Vagina (tissue), 2 donors: ENCODE data around the gene DEPP1.

Experiments
- POLR2A ChIP-seq, 2 donors: fragments of 450-650 bp; IDR thresholded peaks; one replicate each; pipeline ENCODE4 v1.6.1; 2017; ENCODE audit warnings: antibody characterized with exemption in 2 of 2, mild to moderate bottlenecking in 2 of 2, moderate library complexity in 2 of 2
- POLR2AphosphoS5 ChIP-seq, 2 donors: sonication (generic); formaldehyde crosslinking; IDR thresholded peaks; one replicate each; pipeline ENCODE4 v1.9.0; 2017; ENCODE audit warnings: antibody characterized with exemption in 2 of 2, mild to moderate bottlenecking in 2 of 2, low read depth in 1 of 2; ENCODE audit not compliant: insufficient read depth in 1 of 2
- TF ChIP-seq, protein P1 (sequence below), 3 experiments: fragments of 450-650 bp in 2 of 3; fragments of 200-600 bp in 1 of 3; sonication (generic) in 1 of 3; IDR thresholded peaks; one replicate each; pipeline ENCODE4 v1.5.1; 2017 to 2019; ENCODE audit warnings: antibody characterized with exemption in 3 of 3, mild to moderate bottlenecking in 2 of 3, moderate library complexity in 2 of 3

- TF ChIP-seq POLR2A (IDR thresholded peaks at IDR 0.05) (no peak), POLR2AphosphoS5 (IDR thresholded peaks at IDR 0.05; ENCODE audit: insufficient read depth in 1 of 2, low read depth in 1 of 2) (no peak)
- TF ChIP-seq, protein P1, sequence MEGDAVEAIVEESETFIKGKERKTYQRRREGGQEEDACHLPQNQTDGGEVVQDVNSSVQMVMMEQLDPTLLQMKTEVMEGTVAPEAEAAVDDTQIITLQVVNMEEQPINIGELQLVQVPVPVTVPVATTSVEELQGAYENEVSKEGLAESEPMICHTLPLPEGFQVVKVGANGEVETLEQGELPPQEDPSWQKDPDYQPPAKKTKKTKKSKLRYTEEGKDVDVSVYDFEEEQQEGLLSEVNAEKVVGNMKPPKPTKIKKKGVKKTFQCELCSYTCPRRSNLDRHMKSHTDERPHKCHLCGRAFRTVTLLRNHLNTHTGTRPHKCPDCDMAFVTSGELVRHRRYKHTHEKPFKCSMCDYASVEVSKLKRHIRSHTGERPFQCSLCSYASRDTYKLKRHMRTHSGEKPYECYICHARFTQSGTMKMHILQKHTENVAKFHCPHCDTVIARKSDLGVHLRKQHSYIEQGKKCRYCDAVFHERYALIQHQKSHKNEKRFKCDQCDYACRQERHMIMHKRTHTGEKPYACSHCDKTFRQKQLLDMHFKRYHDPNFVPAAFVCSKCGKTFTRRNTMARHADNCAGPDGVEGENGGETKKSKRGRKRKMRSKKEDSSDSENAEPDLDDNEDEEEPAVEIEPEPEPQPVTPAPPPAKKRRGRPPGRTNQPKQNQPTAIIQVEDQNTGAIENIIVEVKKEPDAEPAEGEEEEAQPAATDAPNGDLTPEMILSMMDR (IDR thresholded peaks at IDR 0.05): no peak
Measured at GRCh38 chr10:44960482-44961229, 18.0 kb downstream of the DEPP1 start.
